ENCODE data around the gene COG7.

GRCh38 chr16:23392223-23392600, 60.8 kb downstream of the COG7 start:
- TF ChIP-seq CTCF (IDR thresholded peaks at IDR 0.05; ENCODE audit: low read depth, low read length, poor library complexity, severe bottlenecking) (no peak), EZH2phosphoT487 (IDR thresholded peaks at IDR 0.05; ENCODE audit: borderline replicate concordance, low read length) (no peak)

Measured in DOHH2 (cell line).